GM21528 (cell line): Measurements from ENCODE around the gene RNPS1.
"Not testable (repeated sequence)": the region's sequence is repeated elsewhere in the genome, so short reads cannot be mapped to it uniquely, and the experiment has no call there.

ENCODE experiments used
- ATAC-seq: cut with Tn5 transposase; IDR thresholded peaks from one replicate; pipeline ENCODE4 v1.9.1; 2021; ENCODE audit warnings: mild to moderate bottlenecking, moderate library complexity; ENCODE audit not compliant: unreplicated experiment, low FRiP score

Gene RNPS1

GRCh38 chr16:2263026-2263425, 4.9 kb downstream of the RNPS1 start:
- ATAC-seq: not testable (repeated sequence)

GRCh38 chr16:2260250-2260649, 7.7 kb downstream of the RNPS1 start:
- ATAC-seq: no peak

GRCh38 chr16:2258530-2258929, 9.4 kb downstream of the RNPS1 start:
- ATAC-seq: not testable (repeated sequence)

- no peak for ATAC-seq
Measured at GRCh38 chr16:2257726-2258125, 10.2 kb downstream of the RNPS1 start.

GRCh38 chr16:2256531-2257140, 11.3 kb downstream of the RNPS1 start:
- ATAC-seq: no peak

GRCh38 chr16:2253293-2253692, 14.6 kb downstream of the RNPS1 start:
- ATAC-seq: no peak

GRCh38 chr16:2252806-2253148, 15.1 kb downstream of the RNPS1 start:
- ATAC-seq: no peak

GRCh38 chr16:2251296-2252111, 16.4 kb downstream of the RNPS1 start, which contains the start of gene ECI1:
Gene ECI1 (minus strand): TSS chr16:2251587. CDS start chr16:2251566, 21 bp downstream.
- peak; percentile 80 for ATAC-seq

GRCh38 chr16:2250652-2251295, 17.2 kb downstream of the RNPS1 start:
- no peak for ATAC-seq

GRCh38 chr16:2246301-2246885, 21.5 kb downstream of the RNPS1 start:
- no peak for ATAC-seq

- no peak for ATAC-seq
Measured at GRCh38 chr16:2244926-2245795, 22.8 kb downstream of the RNPS1 start.

GRCh38 chr16:2244301-2244700, 23.6 kb downstream of the RNPS1 start:
- no peak for ATAC-seq

- no peak for ATAC-seq
Measured at GRCh38 chr16:2243781-2244180, 24.1 kb downstream of the RNPS1 start.

GRCh38 chr16:2243031-2243528, 24.8 kb downstream of the RNPS1 start:
- no peak for ATAC-seq

- ATAC-seq: no peak
Measured at GRCh38 chr16:2242598-2242997, 25.3 kb downstream of the RNPS1 start.

- not testable (repeated sequence) for ATAC-seq
Measured at GRCh38 chr16:2240331-2240730, 27.6 kb downstream of the RNPS1 start.

GRCh38 chr16:2238838-2239675, 28.9 kb downstream of the RNPS1 start:
- no peak for ATAC-seq

GRCh38 chr16:2238150-2238837, 29.6 kb downstream of the RNPS1 start:
- ATAC-seq: no peak
